ENCODE results near the gene TSHZ2. TPM values are rescaled to one million over a fixed set of nuclear protein-coding genes. Genes with fewer than 3 reads are reported as not detected.

Gene TSHZ2
- total RNA-seq, 1 experiment from 2014 or later = 0.20 TPM

- H3K9me3 Mint-ChIP-seq = peaks cover 10% of the 10 kb centered on the region; the same call in 1 of the 2 replicates
- no peak overlapping the region for H3K4me3 Mint-ChIP-seq
- no peaks in the 10 kb centered on the region for H3K36me3 Mint-ChIP-seq
- H3K4me1 Mint-ChIP-seq = peaks cover 13% of the 10 kb centered on the region
- no peaks in the 10 kb centered on the region for H3K27me3 Mint-ChIP-seq (ENCODE audit: low read depth)
- H3K27ac Mint-ChIP-seq = no peak overlapping the region
- POLR2A ChIA-PET = no interaction called here
- no peak for ATAC-seq
- TF ChIP-seq NR3C1 (CRISPR knock-in tag; conservative IDR thresholded peaks at IDR 0.05; ENCODE audit: low read depth) (no peak), PRRX2 (CRISPR knock-in tag; IDR thresholded peaks at IDR 0.05) (no peak), ATF3 (CRISPR knock-in tag; conservative IDR thresholded peaks at IDR 0.05) (no peak), ZNF121 (CRISPR knock-in tag; IDR thresholded peaks at IDR 0.05) (no peak), ZMAT4 (CRISPR knock-in tag; IDR thresholded peaks at IDR 0.05) (no peak), OVOL2 (CRISPR knock-in tag; IDR thresholded peaks at IDR 0.05; ENCODE audit: borderline replicate concordance) (no peak), RORB (CRISPR knock-in tag; IDR thresholded peaks at IDR 0.05) (no peak)
- no peak for DNase-seq (ENCODE audit: low spot score)
- CTCF ChIA-PET = interaction anchor here (0.7 to 1.4 kb wide), 4 partner anchors 11 to 386 kb away, joined by 3 to 4 read pairs (median 4); no protein-coding TSS in a partner anchor
Measured at GRCh38 chr20:53161473-53161872, 189.3 kb downstream of the TSHZ2 start.

GRCh38 chr20:53162251-53162835 lies 190.2 kb downstream of the TSHZ2 start:
- Mint-ChIP-seq H3K36me3 (no peaks in the 10 kb centered on the region), H3K9me3 (peaks cover 9% of the 10 kb centered on the region; the same call in 1 of the 2 replicates), H3K27ac (peak overlapping the region; percentile 66), H3K4me1 (peaks cover 13% of the 10 kb centered on the region), H3K27me3 (ENCODE audit: low read depth) (no peaks in the 10 kb centered on the region), H3K4me3 (peak overlapping the region; percentile 37)
- DNase-seq (ENCODE audit: low spot score) (peak; percentile 29), ATAC-seq (peak; percentile 89)
- TF ChIP-seq STAT6 (CRISPR knock-in tag; conservative IDR thresholded peaks at IDR 0.05; ENCODE audit: low read depth) = no peak
- no peak for TF ChIP-seq IRF1 (CRISPR knock-in tag; IDR thresholded peaks at IDR 0.05)
- no peak for TF ChIP-seq PRDM15 (CRISPR knock-in tag; IDR thresholded peaks at IDR 0.05)
- TF ChIP-seq CREB1 (CRISPR knock-in tag; IDR thresholded peaks at IDR 0.05) = no peak
- TF ChIP-seq ETV6 (CRISPR knock-in tag; IDR thresholded peaks at IDR 0.05) = no peak
- no peak for TF ChIP-seq GRHL2 (CRISPR knock-in tag; IDR thresholded peaks at IDR 0.05; ENCODE audit: insufficient replicate concordance, severe bottlenecking)
- no peak for TF ChIP-seq ZNF219 (CRISPR knock-in tag; IDR thresholded peaks at IDR 0.05; ENCODE audit: borderline replicate concordance)
- no peak for TF ChIP-seq NR3C1 (CRISPR knock-in tag; conservative IDR thresholded peaks at IDR 0.05; ENCODE audit: low read depth)
- TF ChIP-seq SOX15 (CRISPR knock-in tag; IDR thresholded peaks at IDR 0.05) = no peak
- no peak for TF ChIP-seq ZBTB43 (CRISPR knock-in tag; IDR thresholded peaks at IDR 0.05)
- TF ChIP-seq ZNF121 (CRISPR knock-in tag; IDR thresholded peaks at IDR 0.05) = no peak
- TF ChIP-seq CDX4 (CRISPR knock-in tag; IDR thresholded peaks at IDR 0.05; ENCODE audit: borderline replicate concordance) = no peak
- TF ChIP-seq ATF3 (CRISPR knock-in tag; conservative IDR thresholded peaks at IDR 0.05) = no peak
- no peak for TF ChIP-seq MLX (CRISPR knock-in tag; IDR thresholded peaks at IDR 0.05)
- no peak for TF ChIP-seq FOXP4 (CRISPR knock-in tag; IDR thresholded peaks at IDR 0.05)
- POLR2A ChIA-PET = no interaction called here
- CTCF ChIA-PET = interaction anchor here (0.7 to 1.4 kb wide), 4 partner anchors 10 to 386 kb away, joined by 3 to 4 read pairs (median 4); no protein-coding TSS in a partner anchor

All from WTC11 (cell line).